ENCODE measurements around the gene CCDC170.

CCDC170 gene

GRCh38 chr6:151551223-151551857, 57.5 kb downstream of the CCDC170 start:
- no peak for DNase-seq (ENCODE audit: extremely low read depth, low read depth)
- H3K4me3 ChIP-seq (replicated peaks; ENCODE audit: low read depth, low read length): no peak overlapping the region
- TF ChIP-seq CTCF (IDR thresholded peaks at IDR 0.05; ENCODE audit: low read depth, low read length, missing control alignments): no peak

GRCh38 chr6:151553416-151554165, 59.8 kb downstream of the CCDC170 start:
- DNase-seq (ENCODE audit: extremely low read depth, low read depth): no peak
- H3K4me3 ChIP-seq (replicated peaks; ENCODE audit: low read depth, low read length): no peak overlapping the region
- no peak for TF ChIP-seq CTCF (IDR thresholded peaks at IDR 0.05; ENCODE audit: low read depth, low read length, missing control alignments)

DNA sequence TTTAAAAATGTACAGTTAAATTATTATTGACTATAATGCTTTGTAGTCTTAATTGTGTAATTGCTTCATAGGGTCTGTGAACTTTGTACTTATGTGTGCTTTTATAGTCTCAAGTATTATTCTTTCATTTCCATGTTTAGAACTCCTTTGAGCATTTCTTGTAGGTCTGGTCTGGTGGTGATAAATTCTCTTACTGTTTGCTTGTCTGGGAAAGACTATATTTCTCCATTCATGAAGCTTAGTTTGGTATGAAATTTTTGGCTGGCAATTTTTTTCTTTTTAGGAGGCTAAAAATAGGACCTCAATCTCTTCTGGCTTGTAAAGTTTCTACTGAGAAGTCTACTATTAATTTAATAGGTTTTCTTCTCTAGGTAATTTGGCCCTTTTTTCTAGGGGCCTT, 67.4 kb downstream of the CCDC170 start:
- no peak overlapping the region for H3K4me3 ChIP-seq (replicated peaks; ENCODE audit: low read depth, low read length)
- DNase-seq (ENCODE audit: extremely low read depth, low read depth): no peak
- TF ChIP-seq CTCF (IDR thresholded peaks at IDR 0.05; ENCODE audit: low read depth, low read length, missing control alignments): no peak

DNA sequence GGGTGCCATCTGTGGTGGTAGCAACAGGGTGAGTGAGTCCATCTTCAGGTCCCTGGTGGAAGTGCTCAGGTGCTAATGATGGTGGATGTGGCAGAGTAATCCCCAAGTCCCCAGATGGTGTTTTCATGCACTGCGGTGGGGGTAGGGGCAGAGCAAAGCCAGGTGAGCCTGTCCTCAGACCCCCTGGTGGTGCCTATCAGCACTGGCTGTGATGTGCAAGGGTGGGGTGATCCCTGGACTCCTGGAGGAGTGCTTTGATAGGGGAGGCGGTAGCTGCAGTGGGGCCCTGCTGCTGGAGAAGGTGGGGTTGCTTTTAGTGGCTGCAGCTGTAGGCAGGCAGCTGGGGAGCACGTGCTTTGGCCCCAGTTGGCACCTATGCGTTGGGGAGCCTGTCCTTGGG, 70.8 kb downstream of the CCDC170 start:
- H3K4me3 ChIP-seq (replicated peaks; ENCODE audit: low read depth, low read length): no peak overlapping the region
- DNase-seq (ENCODE audit: extremely low read depth, low read depth): no peak
- no peak for TF ChIP-seq CTCF (IDR thresholded peaks at IDR 0.05; ENCODE audit: low read depth, low read length, missing control alignments)

GRCh38 chr6:151565940-151566339, 72.1 kb downstream of the CCDC170 start:
- DNase-seq (ENCODE audit: extremely low read depth, low read depth): no peak

GRCh38 chr6:151566557-151566956, 72.7 kb downstream of the CCDC170 start:
- H3K4me3 ChIP-seq (replicated peaks; ENCODE audit: low read depth, low read length): no peak overlapping the region
- no peak for TF ChIP-seq CTCF (IDR thresholded peaks at IDR 0.05; ENCODE audit: low read depth, low read length, missing control alignments)

More at GRCh38 chr6:151565940-151566339, 72.1 kb downstream of the CCDC170 start:
- no peak overlapping the region for H3K4me3 ChIP-seq (replicated peaks; ENCODE audit: low read depth, low read length)
- no peak for TF ChIP-seq CTCF (IDR thresholded peaks at IDR 0.05; ENCODE audit: low read depth, low read length, missing control alignments)

More at GRCh38 chr6:151566557-151566956, 72.7 kb downstream of the CCDC170 start:
- no peak for DNase-seq (ENCODE audit: extremely low read depth, low read depth)

Data from HFF-Myc (cell line).